ENCODE data around the gene RRAS2. TPM values are rescaled to one million over a fixed set of nuclear protein-coding genes. Genes with fewer than 3 reads are reported as not detected.

Gene RRAS2
- total RNA-seq, 1 donor from 2014 or later = 102 TPM

- H3K36me3 ChIP-seq (ENCODE audit: control insufficient read depth, insufficient read depth, low read length) = no peaks in the 10 kb centered on the region
- H3K27me3 ChIP-seq (ENCODE audit: control insufficient read depth, insufficient read depth, low read length) = no peaks in the 10 kb centered on the region
- TF ChIP-seq, protein P1, sequence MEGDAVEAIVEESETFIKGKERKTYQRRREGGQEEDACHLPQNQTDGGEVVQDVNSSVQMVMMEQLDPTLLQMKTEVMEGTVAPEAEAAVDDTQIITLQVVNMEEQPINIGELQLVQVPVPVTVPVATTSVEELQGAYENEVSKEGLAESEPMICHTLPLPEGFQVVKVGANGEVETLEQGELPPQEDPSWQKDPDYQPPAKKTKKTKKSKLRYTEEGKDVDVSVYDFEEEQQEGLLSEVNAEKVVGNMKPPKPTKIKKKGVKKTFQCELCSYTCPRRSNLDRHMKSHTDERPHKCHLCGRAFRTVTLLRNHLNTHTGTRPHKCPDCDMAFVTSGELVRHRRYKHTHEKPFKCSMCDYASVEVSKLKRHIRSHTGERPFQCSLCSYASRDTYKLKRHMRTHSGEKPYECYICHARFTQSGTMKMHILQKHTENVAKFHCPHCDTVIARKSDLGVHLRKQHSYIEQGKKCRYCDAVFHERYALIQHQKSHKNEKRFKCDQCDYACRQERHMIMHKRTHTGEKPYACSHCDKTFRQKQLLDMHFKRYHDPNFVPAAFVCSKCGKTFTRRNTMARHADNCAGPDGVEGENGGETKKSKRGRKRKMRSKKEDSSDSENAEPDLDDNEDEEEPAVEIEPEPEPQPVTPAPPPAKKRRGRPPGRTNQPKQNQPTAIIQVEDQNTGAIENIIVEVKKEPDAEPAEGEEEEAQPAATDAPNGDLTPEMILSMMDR (IDR thresholded peaks at IDR 0.05; ENCODE audit: insufficient read depth, low read length, poor library complexity, severe bottlenecking) = no peak
- no peak for DNase-seq (ENCODE audit: low read depth)
- no peak overlapping the region for H3K4me3 ChIP-seq (ENCODE audit: low read depth, low read length)
Measured at GRCh38 chr11:14381968-14382367, 23.0 kb upstream of the RRAS2 start.

DNA sequence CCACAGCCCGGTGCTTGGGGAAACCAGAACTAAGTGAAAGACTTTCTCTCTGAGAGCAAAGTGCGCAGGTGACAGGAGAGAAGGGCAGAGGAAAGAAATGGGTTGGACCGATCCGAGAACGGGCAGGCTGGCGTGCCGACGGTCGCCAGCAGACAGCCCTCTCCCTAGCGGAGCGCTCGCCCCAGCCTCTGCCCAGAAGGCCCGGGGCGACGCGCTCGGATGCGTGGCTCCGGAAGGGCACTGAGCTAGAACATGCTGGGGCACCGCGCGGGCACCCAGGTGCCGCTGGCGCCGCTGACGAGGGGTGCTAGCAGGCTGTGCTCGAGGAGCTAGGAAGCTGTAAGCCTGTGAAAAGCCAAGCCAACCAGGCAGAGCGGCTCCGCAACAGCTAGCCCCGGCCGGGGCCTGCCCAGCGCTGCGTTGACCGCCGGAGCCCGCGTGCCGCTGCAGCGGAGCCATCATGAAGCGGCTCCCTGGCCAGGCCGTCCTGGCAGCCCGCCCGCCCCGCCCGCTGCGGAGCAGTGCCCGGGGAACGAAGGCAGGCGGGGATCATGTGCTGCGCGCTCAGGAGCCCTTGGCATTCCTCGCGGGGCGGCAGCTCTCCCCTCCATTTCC is 22.1 kb upstream of the RRAS2 start:
- TF ChIP-seq, protein P1 (IDR thresholded peaks at IDR 0.05; ENCODE audit: insufficient read depth, low read length, poor library complexity, severe bottlenecking) = no peak
- Histone ChIP-seq H3K27me3 (ENCODE audit: control insufficient read depth, insufficient read depth, low read length) (no peaks in the 10 kb centered on the region), H3K4me3 (ENCODE audit: low read depth, low read length) (peak overlapping the region; percentile 47), H3K36me3 (ENCODE audit: control insufficient read depth, insufficient read depth, low read length) (no peaks in the 10 kb centered on the region)
- DNase-seq (ENCODE audit: low read depth) = no peak

GRCh38 chr11:14380125-14380936 is 21.3 kb upstream of the RRAS2 start:
- no peak for DNase-seq (ENCODE audit: low read depth)
- no peaks in the 10 kb centered on the region for H3K27me3 ChIP-seq (ENCODE audit: control insufficient read depth, insufficient read depth, low read length)
- TF ChIP-seq, protein P1 (IDR thresholded peaks at IDR 0.05; ENCODE audit: insufficient read depth, low read length, poor library complexity, severe bottlenecking) = no peak
- no peaks in the 10 kb centered on the region for H3K36me3 ChIP-seq (ENCODE audit: control insufficient read depth, insufficient read depth, low read length)
- peak overlapping the region; percentile 47 for H3K4me3 ChIP-seq (ENCODE audit: low read depth, low read length)

DNA sequence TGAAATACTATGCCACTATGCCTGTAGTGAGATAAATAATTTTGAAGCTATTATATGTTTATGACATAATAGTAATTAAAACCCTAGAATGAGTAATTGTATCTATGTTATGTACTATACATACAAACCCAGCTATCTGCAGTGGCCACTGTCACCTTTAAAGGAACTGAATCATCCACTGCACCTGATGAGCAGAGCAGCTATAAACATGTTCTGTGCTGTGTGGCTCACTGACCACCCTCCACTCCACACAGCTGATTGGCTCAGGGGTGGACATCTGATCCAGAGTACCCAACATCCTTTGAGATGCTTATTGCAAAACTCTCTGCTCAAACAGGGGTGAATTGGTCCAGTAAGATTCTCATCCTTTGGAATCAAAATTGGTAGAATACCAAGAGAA is 19.2 kb upstream of the RRAS2 start:
- Histone ChIP-seq H3K36me3 (ENCODE audit: control insufficient read depth, insufficient read depth, low read length) (no peaks in the 10 kb centered on the region), H3K4me3 (ENCODE audit: low read depth, low read length) (no peak overlapping the region), H3K27me3 (ENCODE audit: control insufficient read depth, insufficient read depth, low read length) (no peaks in the 10 kb centered on the region)
- TF ChIP-seq, protein P1 (IDR thresholded peaks at IDR 0.05; ENCODE audit: insufficient read depth, low read length, poor library complexity, severe bottlenecking) = no peak
- DNase-seq (ENCODE audit: low read depth) = no peak

- no peaks in the 10 kb centered on the region for H3K36me3 ChIP-seq (ENCODE audit: control insufficient read depth, insufficient read depth, low read length)
- no peaks in the 10 kb centered on the region for H3K27me3 ChIP-seq (ENCODE audit: control insufficient read depth, insufficient read depth, low read length)
- no peak overlapping the region for H3K4me3 ChIP-seq (ENCODE audit: low read depth, low read length)
- no peak for DNase-seq (ENCODE audit: low read depth)
- TF ChIP-seq, protein P1 (IDR thresholded peaks at IDR 0.05; ENCODE audit: insufficient read depth, low read length, poor library complexity, severe bottlenecking) = no peak
Measured at GRCh38 chr11:14376920-14377319, 17.9 kb upstream of the RRAS2 start.

All from kidney epithelial cell (primary cell).